HL-60 (cell line): Measurements from ENCODE around the gene PPP1R14C.

ENCODE experiments used
- CTCF ChIP-seq: IDR thresholded peaks from one replicate; pipeline ENCODE4 v1.5.1; 2011; ENCODE audit warnings: low read length, control low read depth, inconsistent platforms; ENCODE audit not compliant: insufficient read depth
- GABPA ChIP-seq: IDR thresholded peaks from 2 replicates; pipeline ENCODE4 v1.6.1; 2012; ENCODE audit warnings: low read depth
- POLR2AphosphoS5 ChIP-seq: IDR thresholded peaks from 2 replicates; pipeline ENCODE4 v1.6.1; 2012; ENCODE audit warnings: low read depth

- TF ChIP-seq CTCF (no peak), GABPA (no peak), POLR2AphosphoS5 (no peak)
These were observed 110.6 kb downstream of the PPP1R14C start for GRCh38 chr6:150253489-150253888.
